Measurements from ENCODE around the gene MAP7.

GRCh38 chr6:136483906-136484305 is 66.3 kb downstream of the MAP7 start:
- TF ChIP-seq CTCF (IDR thresholded peaks at IDR 0.05) (no peak), POLR2A (IDR thresholded peaks at IDR 0.05) (no peak)

All from heart left ventricle (tissue), 13 donors.